Right ventricle myocardium inferior (tissue), 1 donor: ENCODE data around the gene MUC16. TPM values are rescaled to one million over a fixed set of nuclear protein-coding genes. Genes with fewer than 3 reads are reported as not detected.
"Not testable (repeated sequence)": the region's sequence is repeated elsewhere in the genome, so short reads cannot be mapped to it uniquely, and the experiment has no call there.

Source experiments
- ATAC-seq: fragments of 200-7000 bp; cut with Tn5 transposase; one replicate; pipeline ENCODE4 v1.9.1; 2020; ENCODE audit warnings: mild to moderate bottlenecking, moderate library complexity
- DNase-seq: peaks from one replicate; pipeline ENCODE4 v3.0.0; 2021; ENCODE audit errors: missing footprints
- intact Hi-C: fragments of 100-400 bp; cut with DNase I; formaldehyde crosslinking; loops from one replicate; pipeline ENCODE4 v1.11.0; 2022
- long read RNA-seq: library from polyadenylated mRNA; unstranded; transcript quantifications from one replicate; pipeline ENCODE4 v2.0.0, GENCODE V29; 2021
- total RNA-seq: library from RNA; stranded (reverse); fragmentation: NEBNext Ultra II Directional; extraction: Animal tissue kit (Norgen Biotek cat#: 25700); gene quantifications from one replicate; pipeline ENCODE4 v1.2.1, GENCODE V29; 2021
- donor health status: DM: no; HTN: yes; CAD: no; lungs with severe emphysema.

MUC16 gene
- total RNA-seq: 0.05 TPM
- long read RNA-seq: 0 reads

GRCh38 chr19:9009935-9010651 is at the start of gene MUC16:
Gene MUC16, minus strand, starts transcription at chr19:9010409.
- no peak for DNase-seq
- no peak for ATAC-seq
- intact Hi-C loops: no loop called here

- intact Hi-C loops: no loop called here
- ATAC-seq: no peak
- DNase-seq: no peak
These were observed 48.9 kb upstream of the MUC16 start for GRCh38 chr19:9058905-9059667.

- DNase-seq (no peak), ATAC-seq (no peak)
- intact Hi-C loops: no loop called here
These were observed 47.5 kb upstream of the MUC16 start for GRCh38 chr19:9057505-9058258.

GRCh38 chr19:9056131-9056530 is 45.9 kb upstream of the MUC16 start:
- DNase-seq, intact Hi-C loops, ATAC-seq: not testable (repeated sequence)

GRCh38 chr19:9054765-9055164 is 44.6 kb upstream of the MUC16 start:
- intact Hi-C loops: no loop called here
- DNase-seq: no peak
- ATAC-seq: no peak

- intact Hi-C loops: no loop called here
- no peak for ATAC-seq
- no peak for DNase-seq
These were observed 44.0 kb upstream of the MUC16 start for GRCh38 chr19:9054207-9054606.

- DNase-seq, ATAC-seq, intact Hi-C loops: not testable (repeated sequence)
These were observed 43.5 kb upstream of the MUC16 start for GRCh38 chr19:9053674-9054073.

GRCh38 chr19:9052894-9053293 is 42.7 kb upstream of the MUC16 start:
- intact Hi-C loops: no loop called here
- ATAC-seq (no peak), DNase-seq (no peak)

GRCh38 chr19:9046694-9047093 is 36.5 kb upstream of the MUC16 start:
- intact Hi-C loops: no loop called here
- DNase-seq: no peak
- no peak for ATAC-seq

GRCh38 chr19:9044449-9044848 is 34.2 kb upstream of the MUC16 start:
- DNase-seq (no peak), ATAC-seq (no peak)
- intact Hi-C loops: no loop called here

GRCh38 chr19:9043524-9043923 is 33.3 kb upstream of the MUC16 start:
- intact Hi-C loops: no loop called here
- no peak for DNase-seq
- no peak for ATAC-seq

GRCh38 chr19:9041023-9041422 is 30.8 kb upstream of the MUC16 start:
- intact Hi-C loops: no loop called here
- ATAC-seq (no peak), DNase-seq (no peak)

- ATAC-seq (no peak), DNase-seq (no peak)
- intact Hi-C loops: no loop called here
These were observed 29.9 kb upstream of the MUC16 start for GRCh38 chr19:9040131-9040530.

- no peak for ATAC-seq
- DNase-seq: no peak
- intact Hi-C loops: no loop called here
These were observed 29.5 kb upstream of the MUC16 start for GRCh38 chr19:9039728-9040127.

- intact Hi-C loops: no loop called here
- DNase-seq (no peak), ATAC-seq (no peak)
These were observed 27.3 kb upstream of the MUC16 start for GRCh38 chr19:9037400-9038062.

GRCh38 chr19:9032136-9032631 is 22.0 kb upstream of the MUC16 start:
- DNase-seq (no peak), ATAC-seq (no peak)
- intact Hi-C loops: no loop called here

- ATAC-seq (no peak), DNase-seq (no peak)
- intact Hi-C loops: no loop called here
These were observed 8.1 kb upstream of the MUC16 start for GRCh38 chr19:9018163-9018875.

GRCh38 chr19:9014803-9015202 is 4.6 kb upstream of the MUC16 start:
- DNase-seq: no peak
- intact Hi-C loops: no loop called here
- no peak for ATAC-seq
